ENCODE measurements around the gene ATG101. TPM values are rescaled to one million over a fixed set of nuclear protein-coding genes. Genes with fewer than 3 reads are reported as not detected.
"Not testable (repeated sequence)": the region's sequence is repeated elsewhere in the genome, so short reads cannot be mapped to it uniquely, and the experiment has no call there.

The ATG101 gene
- total and polyA plus RNA-seq, 8 donors = 13.6 to 31.7 (median 19.9) TPM

DNA sequence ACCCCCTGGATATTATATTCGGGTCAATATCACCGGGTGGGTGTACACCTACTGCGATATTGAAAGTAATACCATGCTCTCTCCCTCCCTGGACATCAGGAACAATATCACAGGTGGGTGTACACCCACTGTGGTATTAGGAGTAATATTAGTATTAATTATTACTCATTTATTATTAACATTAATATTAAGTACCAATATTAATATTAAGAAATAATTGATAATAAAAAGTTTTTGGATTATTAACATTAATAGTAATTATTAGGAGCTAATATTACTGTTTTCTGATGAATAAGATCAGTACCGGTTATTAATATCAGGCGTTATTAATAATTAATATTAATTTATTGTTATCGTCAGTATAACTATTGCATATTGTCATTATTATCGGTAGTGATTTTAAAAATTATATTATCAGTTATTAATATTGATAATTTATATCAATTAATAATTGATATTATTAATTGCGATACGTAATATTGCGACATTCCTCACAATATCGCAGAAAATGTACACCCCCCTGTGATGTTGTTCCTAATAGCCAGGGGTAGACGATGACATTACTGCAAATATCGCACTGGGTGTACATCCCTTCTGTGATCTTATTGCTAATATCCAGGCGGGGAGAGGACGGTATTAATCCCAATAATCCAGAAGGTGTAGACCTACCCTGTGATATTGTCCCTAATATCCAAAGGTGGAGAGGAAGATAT is 26.7 kb downstream of the ATG101 start:
- ATAC-seq (no peak), FAIRE-seq (peak; percentile 47), DNase-seq (no peak)
- WGBS, 2 donors = 72 to 82% methylated on average over 15 of the region's 15 CpGs
- Histone ChIP-seq H3K36me3 (no peaks in the 10 kb centered on the region), H3K27me3 (no peaks in the 10 kb centered on the region), H3K9me3 (no peaks in the 10 kb centered on the region), H3K27ac (no peak overlapping the region), H3K4me1 (peaks cover 0 to 13% (median 4%) of the 10 kb centered on the region in 3 donors), H3K4me3 (no peak overlapping the region)
- intact Hi-C loops (cut with DNase I) = no loop called here
- TF ChIP-seq, protein P1, sequence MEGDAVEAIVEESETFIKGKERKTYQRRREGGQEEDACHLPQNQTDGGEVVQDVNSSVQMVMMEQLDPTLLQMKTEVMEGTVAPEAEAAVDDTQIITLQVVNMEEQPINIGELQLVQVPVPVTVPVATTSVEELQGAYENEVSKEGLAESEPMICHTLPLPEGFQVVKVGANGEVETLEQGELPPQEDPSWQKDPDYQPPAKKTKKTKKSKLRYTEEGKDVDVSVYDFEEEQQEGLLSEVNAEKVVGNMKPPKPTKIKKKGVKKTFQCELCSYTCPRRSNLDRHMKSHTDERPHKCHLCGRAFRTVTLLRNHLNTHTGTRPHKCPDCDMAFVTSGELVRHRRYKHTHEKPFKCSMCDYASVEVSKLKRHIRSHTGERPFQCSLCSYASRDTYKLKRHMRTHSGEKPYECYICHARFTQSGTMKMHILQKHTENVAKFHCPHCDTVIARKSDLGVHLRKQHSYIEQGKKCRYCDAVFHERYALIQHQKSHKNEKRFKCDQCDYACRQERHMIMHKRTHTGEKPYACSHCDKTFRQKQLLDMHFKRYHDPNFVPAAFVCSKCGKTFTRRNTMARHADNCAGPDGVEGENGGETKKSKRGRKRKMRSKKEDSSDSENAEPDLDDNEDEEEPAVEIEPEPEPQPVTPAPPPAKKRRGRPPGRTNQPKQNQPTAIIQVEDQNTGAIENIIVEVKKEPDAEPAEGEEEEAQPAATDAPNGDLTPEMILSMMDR (IDR thresholded peaks at IDR 0.05) = no peak

DNA sequence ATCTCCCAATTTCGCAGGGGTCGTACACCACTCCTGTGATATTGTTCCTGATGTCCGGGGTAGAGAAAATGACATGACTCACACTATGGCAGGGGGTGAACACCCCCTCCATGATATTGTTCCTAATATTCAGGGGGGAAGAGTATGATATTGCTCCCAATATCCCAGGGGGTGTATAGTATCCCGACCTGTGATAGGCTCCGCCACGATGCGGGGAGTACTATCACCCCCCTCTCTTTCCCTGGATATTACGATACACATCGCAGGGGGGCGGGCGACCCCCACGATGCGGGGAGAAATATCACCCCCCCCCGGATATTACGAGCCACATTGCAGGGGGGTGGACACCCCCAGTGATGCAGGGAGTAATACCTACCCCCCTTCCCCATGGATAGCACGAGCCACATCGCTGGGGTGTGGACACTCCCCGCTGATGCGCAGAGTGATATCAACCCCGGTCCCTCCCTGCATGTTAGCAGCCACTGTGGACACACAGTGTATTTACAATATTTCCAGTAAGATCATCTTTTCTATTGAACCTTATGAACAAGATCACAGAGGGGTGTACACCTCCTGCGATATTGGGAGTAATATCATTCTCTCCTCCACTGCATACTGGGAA is 27.4 kb downstream of the ATG101 start:
- FAIRE-seq (no peak), DNase-seq (peak in 1 of 6 donors; percentile 28), ATAC-seq (no peak)
- Histone ChIP-seq H3K4me1 (peaks cover 0 to 13% (median 4%) of the 10 kb centered on the region in 3 donors), H3K4me3 (no peak overlapping the region), H3K27ac (no peak overlapping the region), H3K36me3 (no peaks in the 10 kb centered on the region), H3K9me3 (no peaks in the 10 kb centered on the region), H3K27me3 (no peaks in the 10 kb centered on the region)
- 67 to 79% methylated on average over 21 of the region's 21 CpGs for WGBS, 2 donors
- intact Hi-C loops (cut with DNase I) = no loop called here
- TF ChIP-seq, protein P1 (IDR thresholded peaks at IDR 0.05) = no peak

DNA sequence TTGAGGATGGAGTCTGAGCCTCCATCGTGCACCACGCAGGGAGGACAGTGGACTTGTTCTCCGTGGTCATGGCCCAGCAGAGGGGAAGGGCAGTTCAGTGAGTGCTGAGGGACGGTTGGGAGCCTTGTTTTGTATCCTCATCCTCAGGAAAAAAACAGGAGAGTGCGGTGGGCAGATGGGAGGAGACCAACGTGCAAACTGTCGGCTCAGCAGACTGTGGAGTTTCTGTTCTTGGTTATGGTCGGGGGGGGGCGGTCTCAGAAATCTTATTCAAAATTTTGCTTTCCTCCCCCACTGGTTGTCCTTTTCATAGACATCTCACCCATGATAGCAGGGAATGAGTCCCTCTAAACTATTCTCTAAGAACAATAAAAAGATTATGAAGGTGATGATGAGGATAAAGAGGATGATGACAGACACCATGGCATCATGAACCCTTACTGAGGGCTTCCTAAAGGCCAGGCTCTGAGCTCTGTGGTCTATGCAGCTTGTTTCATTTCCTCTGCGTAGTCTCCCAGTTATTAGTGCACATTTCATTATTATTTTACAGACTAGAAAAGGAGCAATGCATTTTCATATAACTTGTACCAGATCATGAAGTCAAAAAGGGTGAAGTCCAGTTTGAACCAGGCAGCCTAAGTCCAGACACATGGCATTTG is 34.8 kb downstream of the ATG101 start:
- ATAC-seq; intact Hi-C loops (cut with DNase I); FAIRE-seq; H3K9me3 ChIP-seq; H3K27me3 ChIP-seq; H3K4me1 ChIP-seq; H3K36me3 ChIP-seq; H3K27ac ChIP-seq; DNase-seq; H3K4me3 ChIP-seq: not testable (repeated sequence)
- 57 to 65% methylated on average over 10 of the region's 10 CpGs for WGBS, 2 donors

DNA sequence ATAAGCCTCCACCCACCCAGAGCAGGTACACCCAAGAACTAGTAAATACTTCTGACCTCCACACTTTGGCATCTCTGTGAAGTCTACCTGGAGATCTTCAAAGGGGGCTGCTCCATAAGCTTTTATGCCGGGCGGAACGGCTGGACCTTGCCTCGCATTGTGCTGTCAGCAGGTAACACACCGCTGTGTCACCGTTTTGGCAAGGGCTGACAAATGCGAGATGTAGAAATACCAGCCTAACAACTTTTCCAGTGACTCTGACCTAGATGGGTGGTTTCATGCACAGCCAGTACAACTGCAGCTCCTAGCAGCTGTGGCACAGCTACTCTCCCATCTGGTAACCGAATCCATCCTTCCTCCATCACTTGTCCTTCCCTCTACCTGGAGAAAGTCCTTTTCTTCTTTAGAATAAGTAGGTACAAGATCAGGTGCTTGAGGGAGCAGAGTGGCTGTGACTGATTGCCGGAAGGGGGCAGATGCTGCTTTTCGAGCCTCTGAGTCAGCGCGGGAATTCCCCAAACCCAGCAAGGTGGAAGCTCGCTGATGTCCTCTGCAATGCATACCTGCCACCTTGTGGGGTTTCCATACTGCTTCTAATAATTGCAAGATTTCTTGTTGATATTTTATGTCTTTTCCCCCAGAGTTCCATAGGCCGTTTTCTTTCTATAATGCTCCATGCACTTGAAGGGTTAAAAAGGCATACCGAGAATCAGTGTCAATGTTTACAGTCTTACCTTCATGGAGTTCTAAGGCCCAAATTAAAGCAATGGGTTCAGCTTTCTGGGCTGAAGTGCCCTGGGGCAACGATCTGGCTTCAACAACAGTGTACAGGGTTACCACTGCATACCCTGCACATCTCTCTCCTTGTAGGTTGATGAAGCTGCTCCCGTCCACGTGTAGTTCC is 46.7 kb downstream of the ATG101 start:
- Histone ChIP-seq H3K4me1 (peaks cover 6 to 14% (median 13%) of the 10 kb centered on the region in 3 donors), H3K27ac (peak overlapping the region; percentile 60 to 82 (median 76))
- FAIRE-seq; ATAC-seq; H3K4me3 ChIP-seq; H3K9me3 ChIP-seq; H3K36me3 ChIP-seq; intact Hi-C loops (cut with DNase I); H3K27me3 ChIP-seq: not testable (repeated sequence)
- peak; percentile 77 to 91 (median 88) for DNase-seq
- TF ChIP-seq, protein P1 (IDR thresholded peaks at IDR 0.05) = peak in 1 of 4 donors; percentile 17
- WGBS, 2 donors = 17% methylated on average over 18 of the region's 18 CpGs

DNA sequence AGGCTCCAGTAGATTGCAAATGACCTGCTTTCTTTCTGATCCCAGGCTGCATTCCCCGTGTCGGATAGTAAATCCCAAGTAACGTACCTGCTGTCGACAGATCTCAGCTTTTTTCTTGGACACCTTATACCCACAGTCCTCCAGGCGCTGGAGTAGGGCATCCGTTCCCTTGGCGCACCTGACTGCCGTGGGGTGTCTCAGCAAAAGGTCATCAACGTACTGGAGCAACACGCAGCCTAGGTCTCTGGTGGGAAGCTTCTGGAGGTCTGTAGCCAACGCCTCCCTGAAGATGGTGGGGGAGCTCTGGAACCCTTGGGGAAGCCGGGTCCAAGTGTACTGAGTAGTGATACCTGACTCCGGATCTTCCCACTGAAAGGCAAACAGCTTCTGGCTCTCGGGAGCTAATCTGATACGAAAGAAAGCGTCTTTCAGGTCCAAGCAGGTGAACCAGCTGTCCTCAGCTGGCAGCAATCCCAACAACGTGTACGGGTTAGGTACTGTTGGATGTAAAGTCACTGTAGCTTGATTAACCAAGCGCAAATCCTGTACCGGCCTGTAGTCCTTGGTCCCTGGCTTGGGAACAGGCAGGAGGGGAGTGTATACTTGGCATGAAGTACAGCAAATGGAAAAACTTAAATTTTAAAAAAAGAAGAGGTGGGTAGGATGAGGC is 48.2 kb downstream of the ATG101 start:
- H3K27ac ChIP-seq; H3K9me3 ChIP-seq; H3K27me3 ChIP-seq; H3K4me3 ChIP-seq; FAIRE-seq; ATAC-seq; intact Hi-C loops (cut with DNase I); H3K36me3 ChIP-seq: not testable (repeated sequence)
- DNase-seq = peak in 1 of 6 donors; percentile 46
- H3K4me1 ChIP-seq = peaks cover 6 to 14% (median 13%) of the 10 kb centered on the region in 3 donors
- WGBS, 2 donors = 82 to 84% methylated on average over 20 of the region's 20 CpGs
